HG03175 (cell line): ENCODE data around the gene TRIM47.
"Not testable (repeated sequence)": the region's sequence is repeated elsewhere in the genome, so short reads cannot be mapped to it uniquely, and the experiment has no call there.

Experiments used
- ATAC-seq: cut with Tn5 transposase; IDR thresholded peaks from one replicate; pipeline ENCODE4 v1.9.1; 2021; ENCODE audit warnings: mild to moderate bottlenecking, moderate library complexity; ENCODE audit not compliant: unreplicated experiment

Gene TRIM47

GRCh38 chr17:75892556-75893224, 14.3 kb upstream of the TRIM47 start:
- ATAC-seq: no peak

- ATAC-seq: no peak
These were observed 13.5 kb upstream of the TRIM47 start for GRCh38 chr17:75891605-75892555.

- no peak for ATAC-seq
These were observed 12.7 kb upstream of the TRIM47 start for GRCh38 chr17:75891022-75891604.

- ATAC-seq: no peak
These were observed 11.1 kb upstream of the TRIM47 start for GRCh38 chr17:75889454-75889853.

- ATAC-seq: no peak
These were observed 10.1 kb upstream of the TRIM47 start for GRCh38 chr17:75888484-75888883.

- ATAC-seq: not testable (repeated sequence)
These were observed 7.5 kb upstream of the TRIM47 start for GRCh38 chr17:75885860-75886259.

GRCh38 chr17:75885431-75885830, 7.0 kb upstream of the TRIM47 start:
- no peak for ATAC-seq

GRCh38 chr17:75881678-75882454, 3.5 kb upstream of the TRIM47 start:
- ATAC-seq: no peak

- no peak for ATAC-seq
These were observed 1.9 kb upstream of the TRIM47 start for GRCh38 chr17:75880266-75880665.

DNA sequence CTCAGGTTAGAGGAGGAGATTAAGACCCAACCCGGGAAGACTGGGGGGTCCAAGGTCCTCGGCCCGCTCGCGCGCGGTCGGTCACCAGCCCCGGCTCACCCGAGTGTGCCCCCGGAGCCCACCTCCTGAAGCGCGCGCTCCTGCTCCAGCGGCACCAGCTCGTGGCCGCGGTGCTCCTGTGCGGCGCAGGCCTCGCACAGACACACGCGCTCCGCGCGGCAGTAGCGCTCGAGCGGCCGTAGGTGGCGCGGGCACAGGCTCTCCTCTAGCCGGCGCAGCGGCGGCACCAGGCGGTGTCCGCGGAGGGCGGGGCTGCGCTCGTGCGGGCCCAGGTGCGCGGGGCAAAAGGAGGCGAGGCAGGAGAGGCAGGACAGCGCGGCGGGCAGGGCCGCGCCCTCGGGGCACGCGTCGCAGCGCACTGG, 618 bp downstream of the TRIM47 start:
- ATAC-seq: peak; percentile 64

- no peak for ATAC-seq
These were observed 1.2 kb downstream of the TRIM47 start for GRCh38 chr17:75876938-75877751.

- no peak for ATAC-seq
These were observed 2.0 kb downstream of the TRIM47 start for GRCh38 chr17:75876190-75876937.

DNA sequence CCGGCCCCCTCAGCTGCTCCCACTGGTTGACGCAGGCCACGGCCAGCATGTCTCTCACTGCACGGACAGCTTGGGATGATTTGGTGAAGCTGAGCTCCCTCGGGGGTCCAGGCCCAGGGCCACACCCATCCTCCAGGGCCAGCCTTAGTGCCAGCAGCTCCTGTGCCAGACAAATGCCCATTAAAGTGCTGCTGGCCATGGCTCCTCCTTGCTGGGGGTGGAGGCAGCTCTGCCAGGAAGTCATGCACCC, 2.5 kb downstream of the TRIM47 start:
- ATAC-seq: no peak

DNA sequence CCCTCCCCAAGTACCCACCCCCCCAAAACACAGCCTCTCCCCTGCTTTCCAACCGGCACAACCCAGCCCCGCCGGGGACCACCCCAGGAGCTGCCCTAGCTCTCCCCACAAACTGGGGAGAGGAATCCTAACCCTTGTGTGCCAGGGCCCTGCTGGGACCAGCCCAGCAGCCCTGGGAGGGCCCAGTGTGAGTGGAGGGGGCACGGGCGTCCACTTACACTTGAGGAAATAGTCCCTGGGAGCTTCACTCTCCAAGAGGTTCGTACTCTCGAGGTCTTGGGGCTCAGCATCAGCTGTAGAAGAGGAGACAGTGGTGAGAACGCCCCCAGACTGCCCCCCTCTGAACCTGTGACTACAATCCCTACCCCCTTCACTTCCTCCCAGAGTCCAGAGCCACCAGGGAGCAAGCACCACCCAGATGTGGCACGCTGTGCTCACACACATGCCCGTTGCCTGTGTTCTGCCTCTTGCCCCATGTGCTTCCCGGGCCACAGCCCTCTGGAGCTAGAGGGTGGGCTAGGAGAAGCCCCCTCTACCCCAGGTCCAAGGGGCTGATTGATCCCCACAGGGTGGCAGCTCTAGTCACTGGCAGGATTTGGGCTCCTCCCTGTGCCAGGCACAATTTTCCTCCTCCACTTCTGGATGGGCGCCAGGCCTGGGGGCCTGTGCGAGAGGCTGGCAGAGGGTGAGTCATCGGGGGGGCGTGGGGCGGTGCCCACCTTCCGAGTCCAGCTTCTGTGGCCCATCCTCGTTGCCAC, 3.0 kb downstream of the TRIM47 start:
- no peak for ATAC-seq

GRCh38 chr17:75874323-75875181, 3.8 kb downstream of the TRIM47 start:
- no peak for ATAC-seq

DNA sequence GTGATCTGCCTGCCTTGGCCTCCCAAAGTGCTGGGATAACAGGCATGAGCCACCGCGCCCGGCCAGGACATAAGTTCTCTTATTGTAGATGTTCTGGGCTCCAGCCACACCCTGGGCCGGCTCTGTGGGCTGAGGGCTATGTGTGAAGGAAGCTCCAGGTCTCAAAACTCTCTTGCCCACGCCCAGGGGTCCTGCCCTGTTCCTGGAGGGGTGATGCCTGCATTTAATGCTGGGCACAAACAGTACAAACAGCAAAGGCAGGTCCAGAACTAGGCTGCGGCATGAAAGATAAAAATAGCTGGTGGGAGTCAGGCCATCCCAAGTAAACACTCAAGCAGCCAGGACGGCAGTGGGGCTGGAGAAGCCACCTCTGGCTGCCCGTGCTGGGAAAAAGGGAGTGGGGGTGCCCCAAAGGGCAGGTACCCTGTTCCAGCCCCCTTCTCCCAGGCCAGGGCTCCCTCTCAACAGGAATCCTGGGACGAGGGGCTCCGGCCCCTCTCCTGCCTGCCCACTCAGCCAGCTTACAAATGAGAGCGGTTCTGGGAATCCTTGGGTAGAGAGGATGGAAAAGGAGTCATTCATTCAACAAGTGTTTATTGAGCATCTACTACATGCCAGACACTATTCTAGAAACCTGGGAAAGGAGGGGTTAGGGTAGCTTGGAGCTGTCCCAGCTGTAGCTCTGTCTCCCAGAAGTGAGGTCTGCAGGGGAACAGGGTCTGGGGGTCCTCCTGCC, 4.6 kb downstream of the TRIM47 start:
- ATAC-seq: no peak
